GM12878 (cell line): Measurements from ENCODE around the gene RICTOR.

Source experiments
- BCL3 ChIP-seq: IDR thresholded peaks from 2 replicates; pipeline ENCODE4 v1.6.1; 2011; ENCODE audit warnings: borderline replicate concordance, low read depth, mild to moderate bottlenecking, moderate library complexity, low read length; ENCODE audit not compliant: insufficient read depth, poor library complexity, severe bottlenecking
- TF ChIP-seq, protein P1 (sequence below), 3 experiments: IDR thresholded peaks in 2 of 3; conservative IDR thresholded peaks in 1 of 3; 2 replicates each; pipeline ENCODE4 v1.5.1; 2011; ENCODE audit warnings: low read depth in 3 of 3, low read length in 3 of 3, mild to moderate bottlenecking in 3 of 3, control low read depth in 2 of 3, moderate library complexity in 2 of 3, inconsistent platforms in 1 of 3, mixed read lengths in 1 of 3; ENCODE audit not compliant: control insufficient read depth in 2 of 3, insufficient read depth in 1 of 3; ENCODE audit errors: extremely low read depth in 1 of 3

DNA sequence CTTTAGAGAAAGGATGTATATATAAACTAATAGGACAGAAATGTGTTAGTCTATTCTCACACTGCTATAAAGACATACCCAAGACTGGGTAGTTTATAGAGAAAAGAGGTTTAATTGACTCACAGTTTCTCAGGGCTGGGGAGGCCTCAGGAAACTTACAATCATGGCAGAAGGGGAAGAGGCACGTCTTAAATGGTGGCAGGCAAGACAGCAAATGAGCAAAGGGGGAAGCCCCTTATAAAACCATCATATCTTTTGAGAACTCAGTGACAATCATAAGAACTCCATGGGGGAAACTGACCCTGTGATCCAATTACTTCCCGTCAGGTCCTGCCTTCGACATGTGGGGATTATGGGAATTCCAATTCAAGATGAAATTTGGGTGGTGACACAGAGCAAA lies 8.8 kb upstream of the RICTOR start:
- TF ChIP-seq, protein P1, sequence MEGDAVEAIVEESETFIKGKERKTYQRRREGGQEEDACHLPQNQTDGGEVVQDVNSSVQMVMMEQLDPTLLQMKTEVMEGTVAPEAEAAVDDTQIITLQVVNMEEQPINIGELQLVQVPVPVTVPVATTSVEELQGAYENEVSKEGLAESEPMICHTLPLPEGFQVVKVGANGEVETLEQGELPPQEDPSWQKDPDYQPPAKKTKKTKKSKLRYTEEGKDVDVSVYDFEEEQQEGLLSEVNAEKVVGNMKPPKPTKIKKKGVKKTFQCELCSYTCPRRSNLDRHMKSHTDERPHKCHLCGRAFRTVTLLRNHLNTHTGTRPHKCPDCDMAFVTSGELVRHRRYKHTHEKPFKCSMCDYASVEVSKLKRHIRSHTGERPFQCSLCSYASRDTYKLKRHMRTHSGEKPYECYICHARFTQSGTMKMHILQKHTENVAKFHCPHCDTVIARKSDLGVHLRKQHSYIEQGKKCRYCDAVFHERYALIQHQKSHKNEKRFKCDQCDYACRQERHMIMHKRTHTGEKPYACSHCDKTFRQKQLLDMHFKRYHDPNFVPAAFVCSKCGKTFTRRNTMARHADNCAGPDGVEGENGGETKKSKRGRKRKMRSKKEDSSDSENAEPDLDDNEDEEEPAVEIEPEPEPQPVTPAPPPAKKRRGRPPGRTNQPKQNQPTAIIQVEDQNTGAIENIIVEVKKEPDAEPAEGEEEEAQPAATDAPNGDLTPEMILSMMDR (IDR thresholded peaks at IDR 0.05 in 2 of 3, conservative IDR thresholded peaks at IDR 0.05 in 1 of 3; ENCODE audit: control insufficient read depth in 2 of 3, extremely low read depth in 1 of 3, insufficient read depth in 1 of 3, low read depth in 3 of 3, low read length in 3 of 3) = no peak
- TF ChIP-seq BCL3 = no peak
